GM19043 (cell line): ENCODE results near the gene ATCAY.
"Not testable (repeated sequence)": the region's sequence is repeated elsewhere in the genome, so short reads cannot be mapped to it uniquely, and the experiment has no call there.

Experiments used
- ATAC-seq: cut with Tn5 transposase; IDR thresholded peaks from one replicate; pipeline ENCODE4 v1.9.1; 2021; ENCODE audit warnings: low read depth; ENCODE audit not compliant: unreplicated experiment

ATCAY gene

DNA sequence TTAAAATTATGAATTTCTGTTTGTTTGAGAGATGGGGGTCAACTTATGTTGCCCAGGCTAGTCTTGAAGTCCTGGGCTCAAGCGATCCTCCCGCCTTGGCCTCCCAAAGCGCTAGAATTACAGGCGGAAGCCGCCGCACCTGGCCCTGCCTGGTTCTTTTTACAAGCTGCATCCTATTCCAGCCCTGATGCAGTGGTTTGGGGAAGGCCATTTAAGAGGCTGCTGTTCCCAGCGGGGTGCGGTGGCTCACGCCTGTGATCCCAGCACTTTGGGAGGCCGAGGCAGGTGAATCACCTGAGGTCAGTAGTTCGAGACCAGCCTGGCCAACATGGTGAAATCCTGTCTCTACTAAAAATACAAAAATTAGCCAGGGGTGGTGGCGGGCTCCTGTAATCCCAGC is 87.5 kb downstream of the ATCAY start:
- not testable (repeated sequence) for ATAC-seq

DNA sequence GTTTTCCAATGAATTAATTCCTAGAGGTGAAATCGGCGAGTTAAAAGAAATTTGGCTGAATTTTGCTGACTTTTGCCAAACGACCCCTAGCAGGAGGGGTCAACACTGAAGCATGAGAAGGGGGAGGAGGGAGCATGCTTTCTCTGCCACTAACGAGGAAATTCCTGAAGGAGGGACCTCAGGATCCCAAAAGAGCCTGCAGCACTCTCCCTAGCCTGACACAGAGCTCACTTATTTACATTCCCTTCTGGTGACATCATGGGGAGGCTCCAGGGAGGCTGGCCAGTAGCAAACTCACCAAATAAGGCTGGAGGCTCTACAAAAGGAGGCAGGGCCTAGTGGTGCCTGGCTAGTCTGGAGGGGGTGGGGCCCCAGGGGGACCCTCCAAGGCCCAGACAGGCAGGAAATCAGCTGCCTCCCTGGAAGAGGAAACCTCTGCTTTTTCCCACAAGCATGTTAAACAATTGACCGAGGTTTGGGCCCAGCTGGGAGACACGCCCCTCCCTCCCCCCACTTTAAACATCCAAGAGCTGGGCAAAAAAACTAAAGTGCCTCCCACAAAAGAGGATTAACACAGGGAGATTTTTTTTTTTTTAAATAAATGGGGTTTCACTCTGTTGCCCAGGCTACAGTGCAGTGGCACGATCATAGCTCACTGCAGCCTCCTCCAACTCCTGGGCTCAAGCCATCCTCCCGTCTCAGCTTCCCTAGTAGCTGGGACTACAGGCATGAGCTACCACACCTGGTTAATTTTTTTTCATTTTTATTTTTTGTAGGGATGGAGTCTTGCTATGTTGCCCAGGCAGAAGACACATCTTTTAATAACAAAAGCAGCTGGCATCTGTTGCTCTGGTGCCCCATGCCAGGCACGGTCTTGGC is 88.3 kb downstream of the ATCAY start:
- no peak for ATAC-seq

- ATAC-seq = no peak
These were observed 89.2 kb downstream of the ATCAY start for GRCh38 chr19:3969435-3970312.

GRCh38 chr19:3970313-3970807 is 89.9 kb downstream of the ATCAY start:
- ATAC-seq = no peak

DNA sequence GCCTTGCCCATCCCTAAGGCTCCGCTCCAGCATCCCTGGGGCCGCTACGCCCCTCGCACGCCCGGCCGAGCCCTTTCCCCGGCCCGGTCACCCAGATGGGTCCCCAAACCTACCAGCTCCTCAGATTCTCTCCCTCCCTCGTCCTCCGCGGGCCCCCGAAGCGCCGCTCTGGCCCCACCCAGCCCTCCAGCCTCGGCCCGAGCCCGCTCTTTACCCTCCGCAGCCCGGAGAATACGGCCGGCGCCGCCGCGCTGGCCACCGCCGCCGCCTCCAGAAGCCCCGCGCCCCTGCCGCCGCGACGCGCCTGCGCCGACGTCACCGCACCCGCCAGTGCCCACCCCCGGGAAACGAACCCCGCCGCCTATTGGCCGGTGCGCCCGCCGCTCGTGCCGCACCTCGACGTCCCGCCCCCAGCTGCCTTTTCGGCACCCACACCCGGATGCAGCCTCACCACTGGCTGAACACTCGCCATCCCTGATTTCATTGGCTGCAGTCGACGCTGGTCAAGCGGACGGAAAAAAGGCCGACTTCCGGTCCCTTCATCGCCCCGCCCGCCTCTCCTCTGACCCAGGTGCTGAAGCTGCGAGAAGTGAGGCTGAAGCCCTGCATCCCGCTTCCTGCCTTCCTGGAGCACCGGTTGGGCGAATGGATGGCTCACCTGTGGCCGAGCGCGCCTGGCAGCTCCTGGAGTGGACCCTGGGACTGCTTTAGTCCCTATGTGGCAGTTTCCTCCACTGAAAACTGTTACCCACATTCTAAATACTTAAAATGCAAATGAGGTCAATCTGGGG is 90.5 kb downstream of the ATCAY start, which contains the start of gene DAPK3:
Gene DAPK3 (minus strand): TSS at position 292 of the 791 bp plus-strand sequence. CDS start 1,364 bp downstream, outside the sequence.
- ATAC-seq = peak; percentile 92

GRCh38 chr19:3975144-3975543 is 94.7 kb downstream of the ATCAY start:
- ATAC-seq = no peak

GRCh38 chr19:3975637-3976087 is 95.2 kb downstream of the ATCAY start:
- ATAC-seq = no peak

- no peak for ATAC-seq
These were observed 96.2 kb downstream of the ATCAY start for GRCh38 chr19:3976495-3977241.
